ENCODE results near the gene DYNC1LI2.
"Not testable (repeated sequence)": the region's sequence is repeated elsewhere in the genome, so short reads cannot be mapped to it uniquely, and the experiment has no call there.

Gene DYNC1LI2

DNA sequence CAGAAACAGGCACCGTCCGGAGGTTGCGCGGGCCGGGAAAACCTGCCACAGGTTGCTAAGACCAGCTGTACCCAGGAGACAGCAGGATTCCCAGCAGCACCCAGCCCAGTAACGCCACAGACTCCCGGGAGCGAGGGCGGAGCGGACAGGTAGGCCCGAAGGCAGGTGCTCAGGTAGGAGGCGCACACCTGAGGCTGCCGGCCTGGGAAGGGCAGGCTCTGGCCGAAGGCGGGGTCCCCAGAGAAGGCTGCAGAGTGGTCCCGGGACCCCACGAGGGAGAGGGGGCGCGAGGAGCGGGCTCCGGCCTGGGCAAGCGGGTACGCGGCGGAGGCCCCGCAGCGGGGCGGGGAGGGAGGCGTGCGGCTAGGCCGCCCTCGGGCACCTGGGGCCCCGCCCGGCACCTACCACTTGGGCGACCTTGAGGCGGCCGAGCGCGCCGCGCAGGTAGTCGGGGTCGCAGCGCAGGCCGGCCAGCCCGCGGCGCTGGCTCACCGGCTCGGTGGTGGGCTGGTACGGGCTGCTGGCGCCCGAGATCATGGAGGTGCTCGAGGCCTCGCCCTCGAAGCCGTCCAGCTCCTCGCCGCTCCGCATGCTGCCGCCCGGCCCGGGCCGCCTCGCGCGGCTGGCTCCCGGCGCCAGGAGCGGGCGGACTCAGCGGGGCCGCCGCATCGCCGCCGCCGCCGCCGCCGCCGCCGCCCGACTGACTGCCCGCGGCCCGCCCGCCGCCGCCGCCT is 55.3 kb downstream of the DYNC1LI2 start:
- no peak for DNase-seq

DNA sequence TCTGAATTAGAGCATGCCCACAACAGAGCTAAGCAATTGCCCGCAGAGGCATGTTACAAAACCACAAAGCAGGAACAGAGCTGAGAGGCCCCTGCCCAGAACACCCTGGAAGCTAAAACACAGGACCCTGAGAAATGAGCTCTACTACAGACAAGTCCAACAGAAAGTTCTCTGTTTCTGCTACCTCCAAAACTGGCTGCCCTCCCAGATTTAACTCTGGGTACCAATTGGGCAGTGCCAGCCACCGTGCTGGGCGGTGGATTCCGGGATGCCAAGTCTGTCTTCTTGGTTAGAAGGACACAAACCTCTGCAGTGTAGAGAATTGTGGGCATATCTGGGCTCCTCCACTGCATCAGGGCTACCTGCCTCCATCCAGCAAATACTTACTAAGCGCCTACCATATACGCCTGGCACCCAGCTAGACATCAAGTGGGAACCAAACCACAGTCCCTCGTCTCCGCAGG is 55.9 kb downstream of the DYNC1LI2 start:
- DNase-seq = no peak

DNA sequence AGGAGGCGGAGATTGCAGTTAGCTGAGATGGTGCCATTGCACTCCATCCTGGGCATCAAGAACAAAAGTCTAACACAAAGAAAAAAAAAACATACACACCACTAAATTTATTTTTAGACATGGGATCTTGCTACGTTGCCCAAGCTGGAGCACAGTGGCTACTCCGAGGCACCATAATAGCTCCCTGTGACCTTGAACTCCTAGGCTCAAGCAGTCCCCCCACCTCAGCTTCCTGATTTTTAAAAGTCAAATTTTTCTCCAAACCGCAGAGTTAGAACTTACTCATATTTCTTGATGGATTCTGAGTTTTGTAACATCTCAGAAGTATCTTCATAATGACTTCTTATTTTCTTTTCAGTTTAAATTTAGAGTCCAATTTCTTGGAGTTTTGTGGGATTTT is 58.3 kb downstream of the DYNC1LI2 start:
- no peak for DNase-seq

DNA sequence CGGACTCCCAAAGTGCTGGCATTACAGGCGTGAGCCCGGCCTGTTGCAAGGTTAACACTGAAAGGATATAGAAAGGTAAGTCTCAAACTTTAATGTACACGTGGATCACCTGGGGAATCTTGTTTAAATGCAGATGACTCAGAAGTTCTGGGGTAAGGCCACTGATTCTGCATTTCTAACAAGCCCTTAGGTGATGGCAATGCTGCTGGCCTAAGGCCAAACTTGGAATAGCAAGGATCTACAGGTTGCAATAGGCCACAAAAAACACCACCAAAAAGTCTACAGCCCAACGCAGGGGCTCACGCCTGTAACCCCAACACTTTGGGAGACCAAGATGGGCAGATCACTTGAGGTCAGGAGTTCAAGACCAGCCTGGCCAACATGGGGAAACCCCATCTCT is 59.1 kb downstream of the DYNC1LI2 start:
- no peak for DNase-seq

DNA sequence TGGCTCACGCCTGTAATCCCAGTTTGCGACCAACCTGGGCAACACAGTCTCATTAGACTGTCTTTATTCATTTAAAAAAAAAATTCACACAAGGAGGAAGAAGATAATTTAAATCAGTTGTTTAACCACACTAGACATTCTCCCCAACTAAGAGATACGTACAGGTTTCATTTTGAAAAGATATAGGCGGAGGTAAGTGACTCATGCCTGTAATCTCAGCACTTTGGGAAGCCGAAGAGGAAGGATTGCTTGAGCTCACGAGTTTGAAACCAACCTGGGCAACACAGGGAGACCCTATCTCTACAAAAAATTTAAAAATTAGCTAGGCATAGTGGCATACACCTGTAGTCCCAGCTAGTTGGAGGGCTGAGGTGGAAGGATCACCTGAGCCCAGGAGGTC is 60.2 kb downstream of the DYNC1LI2 start:
- DNase-seq = no peak

DNA sequence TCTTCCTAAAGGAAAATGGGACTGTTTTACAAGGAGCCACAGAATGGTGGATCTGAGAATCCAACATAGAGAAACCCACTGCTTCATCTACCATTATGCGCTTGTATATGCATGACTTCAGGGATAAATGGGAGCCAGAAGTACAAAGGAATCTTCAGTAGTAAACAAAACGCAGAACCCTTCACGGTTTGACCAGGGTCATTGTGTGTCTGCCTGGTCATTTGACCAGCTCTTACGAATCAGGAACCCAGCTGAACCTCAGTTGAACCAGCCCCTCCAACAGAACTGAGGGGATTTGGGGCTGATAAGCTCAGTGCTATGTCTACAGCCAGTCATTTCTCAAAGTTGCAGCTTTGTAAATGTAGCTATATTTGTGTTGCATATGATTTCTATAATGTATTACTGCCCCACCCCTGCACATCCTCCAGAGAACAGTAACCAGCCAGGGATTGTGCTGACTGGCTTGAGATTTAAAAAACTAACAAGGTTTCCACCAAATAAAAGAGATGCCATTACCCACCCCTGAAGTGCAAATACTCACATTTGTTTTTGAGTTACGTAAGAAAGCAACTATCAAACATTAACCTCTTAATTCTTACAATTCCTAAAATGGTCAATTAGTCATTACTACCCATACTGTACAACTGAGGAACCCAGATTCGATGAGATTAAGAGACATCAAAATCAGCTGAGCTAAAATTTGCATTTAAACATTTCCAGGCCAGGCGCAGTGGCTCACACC is 61.1 kb downstream of the DYNC1LI2 start:
- DNase-seq = no peak

DNA sequence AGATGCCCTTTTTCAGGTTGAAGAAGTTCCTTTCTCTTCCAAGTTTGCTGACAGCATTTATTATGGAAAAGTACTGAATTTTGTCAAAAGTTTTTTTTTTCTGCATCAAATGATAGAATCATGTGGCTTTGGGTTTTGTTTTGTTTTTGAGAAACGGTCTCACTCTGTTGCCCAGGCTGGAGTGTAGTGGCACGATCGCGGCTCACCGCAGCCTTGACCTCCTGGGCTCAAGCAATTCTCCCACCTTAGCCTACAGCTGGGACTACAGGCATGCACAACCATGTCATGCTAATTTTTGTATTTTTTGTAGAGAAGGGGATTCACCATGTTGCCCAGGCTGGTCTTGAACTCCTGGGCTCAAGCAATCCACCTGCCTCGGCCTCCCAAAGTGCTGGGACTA is 62.1 kb downstream of the DYNC1LI2 start:
- no peak for DNase-seq

DNA sequence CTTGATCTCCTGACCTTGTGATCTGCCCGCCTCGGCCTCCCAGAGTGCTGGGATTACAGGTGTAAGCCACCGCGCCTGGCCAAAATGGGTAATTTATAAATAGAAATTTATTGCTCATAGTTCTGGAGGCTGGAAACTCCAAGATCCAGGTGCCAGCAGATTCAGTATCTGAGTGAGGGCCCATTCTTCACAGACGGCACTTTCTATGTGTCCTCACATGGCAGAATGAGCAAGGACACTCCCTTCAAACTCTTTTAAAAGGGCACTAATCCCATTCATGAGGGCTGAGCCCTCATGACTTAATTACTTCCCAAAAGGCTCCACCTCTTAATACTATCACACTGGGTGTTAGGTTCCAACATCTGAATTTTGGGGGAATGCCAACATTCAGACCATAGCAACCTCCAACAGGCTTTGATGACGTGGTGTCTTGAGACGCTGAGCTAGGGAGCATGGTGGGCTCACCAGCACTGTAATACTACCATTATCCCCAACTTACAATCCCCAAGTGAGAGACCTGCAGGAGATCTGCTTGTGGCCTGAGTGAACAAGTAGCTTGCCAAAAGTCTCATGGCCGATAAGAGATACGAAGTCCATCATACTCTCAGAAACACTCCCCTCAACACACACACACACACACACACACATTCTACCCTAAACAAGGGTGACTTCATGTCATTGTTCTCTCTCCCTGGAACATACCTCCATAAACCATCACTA is 63.3 kb downstream of the DYNC1LI2 start:
- no peak for DNase-seq

DNA sequence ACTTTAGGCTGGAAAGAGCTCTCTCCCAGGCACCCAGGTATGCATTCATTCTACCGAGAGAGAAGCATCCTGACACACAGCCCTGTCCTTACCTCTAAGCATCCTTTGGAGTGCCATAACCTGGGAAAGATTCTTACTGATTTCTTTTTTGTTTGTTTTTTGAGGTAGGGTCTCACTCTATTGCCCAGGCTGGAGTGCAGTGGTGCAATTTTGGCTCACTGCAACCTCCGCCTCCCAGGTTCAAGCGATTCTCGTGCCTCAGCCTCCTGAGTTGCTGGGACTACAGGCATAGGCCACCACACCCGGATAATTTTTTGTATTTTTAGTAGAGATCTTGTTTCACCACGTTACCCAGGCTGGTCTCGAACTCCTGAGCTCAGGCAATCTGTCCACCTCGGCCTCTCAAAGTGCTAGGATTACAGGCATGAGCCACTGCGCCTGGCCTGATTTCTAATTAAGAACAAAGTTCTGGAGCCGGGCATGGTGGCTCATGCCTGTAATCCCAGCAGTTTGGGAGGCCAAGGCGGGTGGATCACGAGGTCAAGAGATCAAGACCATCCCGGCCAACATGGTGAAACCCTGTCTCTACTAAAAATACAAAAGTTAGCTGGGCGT is 65.8 kb downstream of the DYNC1LI2 start:
- DNase-seq = not testable (repeated sequence)

DNA sequence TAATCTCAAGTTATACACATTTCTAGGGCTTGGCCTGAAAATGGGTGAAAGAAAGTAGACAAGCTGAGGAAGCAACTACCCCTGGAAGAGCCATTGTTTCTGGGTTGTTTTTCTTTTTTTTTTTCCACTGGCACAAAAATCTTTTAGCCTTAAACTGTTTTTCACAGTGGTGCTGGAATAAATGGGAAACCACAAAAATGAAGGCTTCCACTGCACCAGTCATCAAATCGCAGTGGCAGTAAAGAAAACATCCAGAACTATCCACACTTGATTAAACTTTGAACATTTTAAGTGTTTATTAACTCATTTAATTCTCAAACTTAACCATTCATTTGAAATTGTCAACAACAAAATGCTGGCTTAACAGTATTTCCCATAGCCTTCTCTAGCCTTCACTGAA is 69.1 kb downstream of the DYNC1LI2 start:
- no peak for DNase-seq

DNA sequence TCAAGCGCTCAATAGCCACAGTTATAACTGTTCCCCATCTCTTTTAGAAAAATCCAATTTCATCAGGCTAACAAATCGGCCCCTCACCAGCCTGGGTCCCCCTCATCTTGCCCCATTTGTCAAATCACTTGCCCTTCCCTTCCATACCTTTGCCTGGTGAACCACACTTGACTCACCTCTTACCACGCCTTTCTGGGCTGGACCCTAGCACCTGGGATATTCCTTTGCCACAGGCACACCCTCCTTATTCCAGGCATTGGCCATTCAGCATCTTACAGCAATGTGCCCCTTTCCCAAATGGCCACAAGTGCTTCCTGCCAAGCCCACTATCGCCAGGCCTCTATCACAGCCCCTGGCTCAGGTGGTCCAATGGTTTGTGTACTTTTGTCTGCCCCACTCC is 69.7 kb downstream of the DYNC1LI2 start:
- DNase-seq = no peak

DNA sequence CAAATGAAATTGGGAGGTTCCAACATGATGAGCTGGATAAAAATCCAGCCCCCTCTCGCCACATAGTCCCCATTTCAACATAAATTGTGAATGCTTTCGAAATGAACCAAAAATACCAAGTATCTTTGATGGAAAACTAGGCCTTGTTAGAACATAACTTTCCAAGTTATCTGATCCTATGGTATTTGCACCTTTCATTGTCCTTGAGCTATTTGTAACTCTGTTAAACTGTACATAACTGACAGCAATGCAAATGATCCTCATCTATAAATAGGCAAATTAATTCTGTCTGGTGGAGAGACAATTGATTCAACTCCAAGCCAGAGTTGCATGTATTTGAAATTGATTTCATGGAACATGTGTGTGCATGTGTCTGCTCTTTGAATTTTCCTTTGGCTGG is 73.1 kb downstream of the DYNC1LI2 start:
- DNase-seq = no peak

DNA sequence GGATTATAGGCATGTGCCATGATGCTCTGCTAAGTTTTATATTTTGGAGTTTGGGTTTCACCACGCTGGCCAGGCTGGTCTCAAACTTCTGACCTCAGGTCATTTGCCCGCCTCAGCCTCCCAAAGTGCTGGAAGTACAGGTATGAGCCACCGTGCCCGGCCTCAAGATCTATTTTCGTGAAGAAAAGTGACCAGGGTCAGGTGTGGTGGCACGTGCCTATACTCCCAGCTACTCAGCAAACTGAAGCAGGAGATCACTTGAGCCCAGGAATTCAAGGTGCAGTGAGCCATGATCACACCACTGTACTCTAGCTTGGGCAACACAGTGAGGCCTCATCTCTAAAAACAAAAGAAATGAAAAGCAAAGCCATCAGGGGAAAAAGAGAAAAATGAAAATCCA is 73.6 kb downstream of the DYNC1LI2 start:
- DNase-seq = no peak

DNA sequence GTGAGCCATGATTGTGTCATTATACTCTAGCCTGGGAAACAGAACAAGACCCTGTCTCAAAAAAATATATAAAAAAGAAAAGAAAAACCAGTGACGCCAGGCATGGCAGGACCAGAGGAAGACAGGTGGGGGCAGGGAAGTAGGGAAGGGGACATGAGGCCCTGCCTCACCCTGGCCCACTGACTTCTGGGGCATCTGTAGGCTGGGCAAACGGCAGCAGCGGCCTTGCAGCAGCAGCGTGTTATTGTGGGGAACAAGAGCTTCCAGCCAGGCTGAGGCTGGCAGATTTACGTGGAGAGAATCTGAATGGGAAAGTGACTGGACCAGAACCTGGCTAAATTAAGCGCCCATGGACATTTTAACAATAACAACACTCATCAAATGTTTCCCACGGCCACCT is 74.2 kb downstream of the DYNC1LI2 start:
- DNase-seq = no peak

DNA sequence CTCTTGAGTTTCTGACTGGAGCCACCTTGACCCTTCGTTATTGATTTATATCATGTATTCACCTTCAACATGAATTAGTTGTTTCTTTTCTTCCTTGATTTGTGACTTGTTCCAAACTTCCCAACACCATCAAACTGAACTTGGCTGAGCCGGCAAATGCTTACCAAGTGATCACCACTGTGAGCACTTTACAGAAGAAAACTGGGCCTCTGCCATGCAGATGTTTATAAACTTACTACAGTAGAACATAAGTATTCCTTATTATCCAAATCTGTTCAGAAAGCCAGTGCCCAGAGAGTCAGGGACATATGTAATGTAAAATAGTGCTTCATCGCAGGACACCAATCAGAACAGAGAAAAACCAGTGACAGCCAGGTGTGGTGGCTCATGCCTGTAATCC is 74.8 kb downstream of the DYNC1LI2 start:
- no peak for DNase-seq

DNA sequence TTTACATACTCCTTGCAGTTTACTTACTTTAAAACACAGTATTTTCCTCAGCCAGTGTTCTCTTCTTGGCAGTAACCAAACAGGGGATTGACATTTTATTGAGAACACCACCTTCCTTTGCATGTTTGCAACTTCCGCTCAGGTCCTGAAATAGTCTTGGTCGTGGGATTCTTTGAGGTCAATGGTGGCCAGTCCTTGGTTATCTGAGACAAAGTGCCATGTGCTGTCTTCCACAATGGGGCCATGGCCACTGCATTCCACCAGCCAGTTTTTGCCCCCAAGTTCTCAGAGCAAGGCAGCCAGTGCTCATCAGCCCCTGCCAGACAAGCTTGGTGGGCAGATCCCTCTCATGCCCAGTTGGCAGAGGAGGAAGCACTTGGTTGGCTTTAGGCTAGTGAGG is 77.7 kb downstream of the DYNC1LI2 start:
- DNase-seq = no peak
